SK-N-SH (cell line): ENCODE data around the gene AAGAB. TPM values are rescaled to one million over a fixed set of nuclear protein-coding genes. Genes with fewer than 3 reads are reported as not detected.
"Not testable (repeated sequence)": the region's sequence is repeated elsewhere in the genome, so short reads cannot be mapped to it uniquely, and the experiment has no call there.

ENCODE experiments used
- CTCF ChIA-PET: fragments of 300-600, 350-600 bp; formaldehyde crosslinking; extraction: SDS; loops from one replicate; lab custom pipeline; 2021; lab: Yijun Ruan, JAX
- POLR2A ChIA-PET: fragments of 350-600 bp; sonication (Branson Sonifier 250); formaldehyde crosslinking; extraction: SDS; loops from one replicate; lab custom pipeline; 2020; ENCODE audit warnings: antibody characterized with exemption, inconsistent platforms; lab: Yijun Ruan, JAX
- DNase-seq: peaks from one replicate; pipeline ENCODE4 v3.0.0; 2012
- H2AFZ ChIP-seq: fragments of 200-600 bp; sonication (generic); 2 replicates; pipeline ENCODE4 v1.8.1; 2016; ENCODE audit warnings: antibody characterized with exemption, mild to moderate bottlenecking, low read depth
- H3F3A ChIP-seq: fragments of 200-600 bp; sonication (generic); replicated peaks from 2 replicates; pipeline ENCODE3; 2016; ENCODE audit warnings: antibody characterized with exemption, mild to moderate bottlenecking; ENCODE audit not compliant: insufficient read depth
- H3K27ac ChIP-seq, 2 experiments: fragments of 200-500 bp in 1 of 2; fragments of 200-600 bp in 1 of 2; sonication (Bioruptor generic) in 1 of 2; sonication (generic), shearing (Covaris generic) in 1 of 2; 2 replicates each; pipeline versions ENCODE4 v1.5.1 to v1.6.1; 2014 to 2016; ENCODE audit warnings: low read depth in 2 of 2, inconsistent platforms in 1 of 2, low read length in 1 of 2, mild to moderate bottlenecking in 1 of 2, mixed read lengths in 1 of 2
- H3K27me3 ChIP-seq: fragments of 200-600 bp; sonication (generic), shearing (Covaris generic); 2 replicates; pipeline ENCODE4 v1.6.1; 2016; ENCODE audit warnings: mixed run types; ENCODE audit not compliant: insufficient read depth
- H3K36me3 ChIP-seq, 2 experiments: fragments of 200-500 bp in 1 of 2; fragments of 200-600 bp in 1 of 2; sonication (Bioruptor generic) in 1 of 2; sonication (generic) in 1 of 2; replicated peaks in 1 of 2; 2 replicates each; pipeline versions ENCODE3 to v1.5.1; 2014 to 2016; ENCODE audit warnings: low read length in 1 of 2, mild to moderate bottlenecking in 1 of 2; ENCODE audit not compliant: insufficient read depth in 2 of 2, control insufficient read depth in 1 of 2
- H3K4me1 ChIP-seq, 2 experiments: fragments of 200-500 bp in 1 of 2; fragments of 200-600 bp in 1 of 2; sonication (Bioruptor generic) in 1 of 2; sonication (generic), shearing (Covaris generic) in 1 of 2; 2 replicates each; pipeline versions ENCODE4 v1.5.1 to v1.6.1; 2014 to 2016; ENCODE audit warnings: low read depth in 1 of 2, low read length in 1 of 2, mixed run types in 1 of 2; ENCODE audit not compliant: insufficient read depth in 2 of 2, control insufficient read depth in 1 of 2
- H3K4me2 ChIP-seq: fragments of 200-600 bp; sonication (generic), shearing (Covaris generic); 2 replicates; pipeline ENCODE4 v1.6.1; 2017; ENCODE audit warnings: mixed run types
- H3K4me3 ChIP-seq, 2 experiments: fragments of 200-500 bp in 1 of 2; fragments of 200-600 bp in 1 of 2; sonication (Bioruptor generic) in 1 of 2; sonication (generic), shearing (Covaris generic) in 1 of 2; 2 replicates each; pipeline versions ENCODE4 v1.5.1 to v1.8.1; 2014 to 2016; ENCODE audit warnings: low read depth in 2 of 2, inconsistent platforms in 1 of 2, low read length in 1 of 2, mild to moderate bottlenecking in 1 of 2, mixed read lengths in 1 of 2, moderate library complexity in 1 of 2
- H3K79me2 ChIP-seq: fragments of 200-600 bp; sonication (generic); 2 replicates; pipeline ENCODE4 v1.8.1; 2017; ENCODE audit warnings: mild to moderate bottlenecking; ENCODE audit not compliant: insufficient read depth
- H3K9ac ChIP-seq: fragments of 200-600 bp; sonication (generic); 2 replicates; pipeline ENCODE4 v1.6.1; 2017; ENCODE audit warnings: mixed run types
- H3K9me2 ChIP-seq: fragments of 200-600 bp; sonication (generic); 2 replicates; pipeline ENCODE4 v1.6.1; 2017; ENCODE audit warnings: mixed run types
- H3K9me3 ChIP-seq: fragments of 200-600 bp; sonication (generic); 2 replicates; pipeline ENCODE4 v1.6.1; 2017; ENCODE audit warnings: mixed run types, mild to moderate bottlenecking, moderate library complexity
- H4K20me1 ChIP-seq: fragments of 200-600 bp; sonication (generic); 2 replicates; pipeline ENCODE4 v1.6.1; 2017; ENCODE audit warnings: mild to moderate bottlenecking, mixed run types; ENCODE audit not compliant: insufficient read depth
- CHD2 ChIP-seq: fragments of 150-350 bp; IDR thresholded peaks from 2 replicates; pipeline ENCODE4 v1.6.1; 2018; ENCODE audit warnings: low read length; ENCODE audit not compliant: partially characterized antibody
- CTCF ChIP-seq: fragments of 200-600 bp; sonication (generic); IDR thresholded peaks from 2 replicates; pipeline ENCODE4 v1.6.1; 2017; ENCODE audit warnings: antibody characterized with exemption, mild to moderate bottlenecking, moderate library complexity
- ELF1 ChIP-seq: IDR thresholded peaks from 2 replicates; pipeline ENCODE4 v1.4.0; 2012
- EP300 ChIP-seq, 2 experiments: IDR thresholded peaks; 2 replicates each; pipeline versions ENCODE4 v1.4.0 to v1.6.1; 2012; ENCODE audit warnings: borderline replicate concordance in 1 of 2, low read depth in 1 of 2, low read length in 1 of 2
- FOXJ3 ChIP-seq: sonication (generic); formaldehyde crosslinking; IDR thresholded peaks from 2 replicates; pipeline ENCODE4 v1.5.1; 2020; ENCODE audit warnings: mild to moderate bottlenecking, missing genetic modification reagents
- GABPA ChIP-seq: IDR thresholded peaks from 2 replicates; pipeline ENCODE4 v1.4.0; 2012; ENCODE audit warnings: low read depth, mild to moderate bottlenecking
- GATA2 ChIP-seq: sonication (generic); formaldehyde crosslinking; IDR thresholded peaks from 2 replicates; pipeline ENCODE4 v1.5.0; 2020; ENCODE audit warnings: mild to moderate bottlenecking, missing genetic modification reagents
- IRF3 ChIP-seq: fragments of 150-350 bp; IDR thresholded peaks from 2 replicates; pipeline ENCODE4 v1.6.1; 2016; ENCODE audit warnings: mild to moderate bottlenecking, low read depth, low read length
- MAX ChIP-seq: IDR thresholded peaks from 2 replicates; pipeline ENCODE4 v1.4.0; 2012; ENCODE audit warnings: low read depth
- MEF2A ChIP-seq: IDR thresholded peaks from 2 replicates; pipeline ENCODE4 v1.4.0; 2012; ENCODE audit warnings: low read depth, borderline replicate concordance
- MXI1 ChIP-seq: IDR thresholded peaks from 2 replicates; pipeline ENCODE4 v1.6.1; 2012; ENCODE audit warnings: mild to moderate bottlenecking, low read depth, low read length, improper control_type of control experiment
- NFIC ChIP-seq: IDR thresholded peaks from 2 replicates; pipeline ENCODE4 v1.4.0; 2012; ENCODE audit warnings: borderline replicate concordance
- NRF1 ChIP-seq: IDR thresholded peaks from 2 replicates; pipeline ENCODE4 v1.6.1; 2012; ENCODE audit warnings: low read depth, mild to moderate bottlenecking, low read length
- POLR2AphosphoS5 ChIP-seq: IDR thresholded peaks from 2 replicates; pipeline ENCODE4 v1.6.1; 2012; ENCODE audit warnings: low read depth, low read length
- RCOR1 ChIP-seq: fragments of 150-350 bp; IDR thresholded peaks from 2 replicates; pipeline ENCODE4 v1.6.1; 2017; ENCODE audit warnings: antibody characterized with exemption, low read length
- RFX5 ChIP-seq: IDR thresholded peaks from 2 replicates; pipeline ENCODE4 v1.6.1; 2012; ENCODE audit warnings: mild to moderate bottlenecking, improper control_type of control experiment, low read length
- RXRA ChIP-seq: IDR thresholded peaks from 2 replicates; pipeline ENCODE4 v1.4.0; 2012; ENCODE audit warnings: low read depth, mild to moderate bottlenecking, borderline replicate concordance
- TAF1 ChIP-seq: IDR thresholded peaks from 2 replicates; pipeline ENCODE4 v1.6.1; 2012; ENCODE audit warnings: low read depth, mild to moderate bottlenecking, low read length, moderate library complexity, borderline replicate concordance
- TCF12 ChIP-seq: IDR thresholded peaks from 2 replicates; pipeline ENCODE4 v1.4.0; 2012
- USF1 ChIP-seq: IDR thresholded peaks from 2 replicates; pipeline ENCODE4 v1.4.0; 2012; ENCODE audit warnings: low read depth, borderline replicate concordance
- WGBS: methylation state at CpG from one replicate; pipeline ENCODE4 v1.1.6; 2017; ENCODE audit warnings: low lambda C conversion rate; 5-methylcytosine and 5-hydroxymethylcytosine counted together
- polyA plus RNA-seq, 3 experiments: library from polyadenylated mRNA; depleted of rRNA; stranded (reverse); fragments of >200 nt; gene quantifications; 2 replicates each; pipeline ENCODE4 v1.2.3, GENCODE V29; 2012
- TF ChIP-seq, protein P1 (sequence below): IDR thresholded peaks from 2 replicates; pipeline ENCODE4; 2012

Gene AAGAB
- polyA plus RNA-seq, 1 of the 3 experiments (the other 2 are of a cell fraction) = 24.9 TPM

GRCh38 chr15:67259379-67259778 is 4.9 kb upstream of the AAGAB start (continued):
- TF ChIP-seq CTCF = no peak
- TF ChIP-seq FOXJ3 (CRISPR knock-in tag) = no peak
- TF ChIP-seq POLR2AphosphoS5 = no peak
- no peak for TF ChIP-seq TAF1
- TF ChIP-seq EP300 (IDR thresholded peaks at IDR 0.05; ENCODE audit: borderline replicate concordance in 1 of 2, low read depth in 1 of 2, low read length in 1 of 2) = no peak
- TF ChIP-seq NRF1 = no peak
- TF ChIP-seq MAX = no peak
- no peak for TF ChIP-seq GABPA
- TF ChIP-seq TCF12 = no peak
- no peak for TF ChIP-seq ELF1

DNA sequence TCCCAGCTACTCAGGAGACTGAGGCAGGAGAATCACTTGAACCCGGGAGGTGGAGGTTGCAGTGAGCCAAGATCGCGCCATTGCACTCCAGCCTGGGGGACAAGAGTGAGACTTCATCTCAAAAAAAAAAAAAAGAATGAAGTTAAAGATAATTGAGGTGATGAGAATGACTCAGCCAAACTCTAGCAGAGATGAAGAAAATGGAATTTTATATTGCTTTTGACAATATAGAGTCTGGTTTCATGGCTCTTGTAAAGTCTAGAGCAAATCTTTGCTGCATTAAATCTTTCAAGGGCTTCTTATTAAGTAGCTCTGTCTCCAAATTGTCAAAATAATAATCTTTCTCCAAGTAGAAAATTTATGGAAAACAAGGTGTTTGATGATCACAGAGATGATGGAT is 4.0 kb upstream of the AAGAB start:
- DNase-seq, H3K4me3 ChIP-seq, H3K9me2 ChIP-seq, POLR2A ChIA-PET, H3K27ac ChIP-seq, H2AFZ ChIP-seq, H3K9ac ChIP-seq, H3K4me2 ChIP-seq, H3K79me2 ChIP-seq, H3K27me3 ChIP-seq, H3F3A ChIP-seq, H4K20me1 ChIP-seq, H3K9me3 ChIP-seq, H3K36me3 ChIP-seq, H3K4me1 ChIP-seq: not testable (repeated sequence)
- TF ChIP-seq, protein P1, sequence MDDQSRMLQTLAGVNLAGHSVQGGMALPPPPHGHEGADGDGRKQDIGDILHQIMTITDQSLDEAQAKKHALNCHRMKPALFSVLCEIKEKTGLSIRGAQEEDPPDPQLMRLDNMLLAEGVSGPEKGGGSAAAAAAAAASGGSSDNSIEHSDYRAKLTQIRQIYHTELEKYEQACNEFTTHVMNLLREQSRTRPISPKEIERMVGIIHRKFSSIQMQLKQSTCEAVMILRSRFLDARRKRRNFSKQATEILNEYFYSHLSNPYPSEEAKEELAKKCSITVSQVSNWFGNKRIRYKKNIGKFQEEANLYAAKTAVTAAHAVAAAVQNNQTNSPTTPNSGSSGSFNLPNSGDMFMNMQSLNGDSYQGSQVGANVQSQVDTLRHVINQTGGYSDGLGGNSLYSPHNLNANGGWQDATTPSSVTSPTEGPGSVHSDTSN = peak; percentile 57
- CTCF ChIA-PET = interaction anchor here (1.0 to 1.2 kb wide), 2 partner anchors 18 to 312 kb away, joined by 3 to 4 read pairs; no protein-coding TSS in a partner anchor
- WGBS = 91% methylated on average over 3 of the region's 3 CpGs

GRCh38 chr15:67256051-67256450 is 1.6 kb upstream of the AAGAB start:
- CTCF ChIA-PET = no interaction called here
- Histone ChIP-seq H3K9ac (no peak overlapping the region), H3K36me3 (no peaks in the 10 kb centered on the region), H3K79me2 (peaks cover 33% of the 10 kb centered on the region), H3K9me2 (no peaks in the 10 kb centered on the region), H3F3A (peaks cover 5% of the 10 kb centered on the region), H2AFZ (no peak overlapping the region), H3K4me3 (no peak overlapping the region), H4K20me1 (no peaks in the 10 kb centered on the region), H3K4me2 (no peak overlapping the region), H3K9me3 (no peaks in the 10 kb centered on the region), H3K4me1 (peaks cover 3 to 6% of the 10 kb centered on the region in 2 experiments; a peak in 3 of 4 replicates), H3K27me3 (no peaks in the 10 kb centered on the region), H3K27ac (no peak overlapping the region)
- 100% methylated on average over 3 of the region's 3 CpGs for WGBS
- POLR2A ChIA-PET = no interaction called here
- DNase-seq = no peak
- TF ChIP-seq IRF3 (no peak), POLR2AphosphoS5 (no peak), RFX5 (no peak), RCOR1 (no peak), TAF1 (no peak), CTCF (no peak), CHD2 (no peak), MXI1 (no peak), GATA2 (no peak), ELF1 (no peak), RXRA (no peak), USF1 (no peak), NFIC (no peak), MEF2A (no peak)
